CD14-positive monocyte (primary cell): ENCODE results near the gene CDKN2D. TPM values are rescaled to one million over a fixed set of nuclear protein-coding genes. Genes with fewer than 3 reads are reported as not detected.

ENCODE experiments used
- DNase-seq, 3 donors: peaks; one replicate each; pipeline ENCODE4 v3.0.0-alpha.2; 2011 to 2022
- H2AFZ ChIP-seq: 2 replicates; pipeline ENCODE4 v1.6.0; 2012; ENCODE audit warnings: mild to moderate bottlenecking, low read depth, low read length, inconsistent platforms; ENCODE audit not compliant: insufficient read depth, poor library complexity, severe bottlenecking
- H3K27ac ChIP-seq, 2 donors: 1 replicate in 1 of 2; 2 replicates in 1 of 2; pipeline ENCODE4 v1.5.1; 2012 to 2013; ENCODE audit warnings: low read length in 2 of 2, control low read depth in 1 of 2, inconsistent platforms in 1 of 2, low read depth in 1 of 2, mild to moderate bottlenecking in 1 of 2
- H3K27me3 ChIP-seq, 2 donors: one replicate each; pipeline versions ENCODE4 v1.6.0 to v1.6.1; 2011 to 2013; ENCODE audit warnings: low read length in 2 of 2; ENCODE audit not compliant: control insufficient read depth in 2 of 2, insufficient read depth in 2 of 2
- H3K36me3 ChIP-seq, 2 donors: replicated peaks in 1 of 2; 1 replicate in 1 of 2; 2 replicates in 1 of 2; pipeline versions ENCODE4 v1.5.1 to v1.6.1; 2012 to 2013; ENCODE audit warnings: low read length in 2 of 2, control low read depth in 1 of 2, inconsistent platforms in 1 of 2, mild to moderate bottlenecking in 1 of 2; ENCODE audit not compliant: insufficient read depth in 2 of 2, control insufficient read depth in 1 of 2
- H3K4me1 ChIP-seq, 2 donors: 1 replicate in 1 of 2; 2 replicates in 1 of 2; pipeline versions ENCODE4 v1.5.1 to v1.6.1; 2012 to 2013; ENCODE audit warnings: low read length in 2 of 2, control low read depth in 1 of 2, inconsistent platforms in 1 of 2, mild to moderate bottlenecking in 1 of 2, moderate library complexity in 1 of 2; ENCODE audit not compliant: insufficient read depth in 2 of 2, control insufficient read depth in 1 of 2
- H3K4me2 ChIP-seq: replicated peaks from 2 replicates; pipeline ENCODE3; 2012; ENCODE audit warnings: low read length, moderate library complexity, mild to moderate bottlenecking; ENCODE audit not compliant: poor library complexity, severe bottlenecking; ENCODE audit errors: extremely low read depth
- H3K4me3 ChIP-seq, 3 experiments: fragments of 200-600 bp in 1 of 3; sonication (generic) in 1 of 3; replicated peaks in 1 of 3; 1 replicate in 2 of 3; 2 replicates in 1 of 3; pipeline ENCODE4 v1.5.1; 2011 to 2013; ENCODE audit warnings: low read length in 3 of 3, mild to moderate bottlenecking in 3 of 3, control low read depth in 2 of 3, low read depth in 2 of 3, inconsistent platforms in 1 of 3, moderate library complexity in 1 of 3
- H3K79me2 ChIP-seq: 2 replicates; pipeline ENCODE4 v1.6.0; 2012; ENCODE audit warnings: mild to moderate bottlenecking, control low read depth, inconsistent platforms, low read length, moderate library complexity; ENCODE audit not compliant: insufficient read depth
- H3K9ac ChIP-seq: 2 replicates; pipeline ENCODE4 v1.6.0; 2017; ENCODE audit warnings: low read length, mild to moderate bottlenecking; ENCODE audit not compliant: insufficient read depth, poor library complexity, severe bottlenecking
- H3K9me3 ChIP-seq, 2 donors: replicated peaks in 1 of 2; 1 replicate in 1 of 2; 2 replicates in 1 of 2; pipeline versions ENCODE4 v1.5.1 to v1.6.1; 2012 to 2013; ENCODE audit warnings: low read length in 2 of 2, control low read depth in 1 of 2; ENCODE audit not compliant: control insufficient read depth in 1 of 2, insufficient read depth in 1 of 2
- H4K20me1 ChIP-seq: 2 replicates; pipeline ENCODE4 v1.6.0; 2012; ENCODE audit warnings: mild to moderate bottlenecking, low read length, control low read depth, moderate library complexity; ENCODE audit not compliant: insufficient read depth
- H3K27ac Mint-ChIP-seq, 7 donors: one replicate each; pipeline ENCODE4 v1.8.0; 2020; ENCODE audit warnings: mild to moderate bottlenecking in 7 of 7, mixed read lengths in 7 of 7, moderate library complexity in 6 of 7, inconsistent platforms in 2 of 7
- H3K27me3 Mint-ChIP-seq, 3 donors: one replicate each; pipeline ENCODE4 v1.8.0; 2021 to 2022; ENCODE audit warnings: low read depth in 3 of 3, mild to moderate bottlenecking in 3 of 3, mixed read lengths in 3 of 3, moderate library complexity in 3 of 3, inconsistent platforms in 1 of 3
- H3K36me3 Mint-ChIP-seq, 2 donors: one replicate each; pipeline ENCODE4 v1.8.0; 2020; ENCODE audit warnings: mixed read lengths in 2 of 2, inconsistent platforms in 1 of 2, mild to moderate bottlenecking in 1 of 2
- H3K4me1 Mint-ChIP-seq: one replicate; pipeline ENCODE4 v1.8.0; 2020; ENCODE audit warnings: mild to moderate bottlenecking, mixed read lengths
- H3K4me3 Mint-ChIP-seq, 2 donors: one replicate each; pipeline ENCODE4 v1.8.0; 2020; ENCODE audit warnings: mild to moderate bottlenecking in 2 of 2, mixed read lengths in 2 of 2, moderate library complexity in 1 of 2
- H3K9me3 Mint-ChIP-seq, 7 donors: one replicate each; pipeline ENCODE4 v1.8.0; 2020 to 2022; ENCODE audit warnings: mixed read lengths in 7 of 7, mild to moderate bottlenecking in 6 of 7, moderate library complexity in 6 of 7, inconsistent platforms in 2 of 7
- CTCF ChIP-seq: fragments of 200-600 bp; IDR thresholded peaks from one replicate; pipeline ENCODE4 v1.8.0; 2022; ENCODE audit warnings: antibody characterized with exemption, mild to moderate bottlenecking
- WGBS: methylation state at CpG from one replicate; pipeline ENCODE4 v1.1.5; 2013; ENCODE audit warnings: missing lambda C conversion rate; ENCODE audit not compliant: insufficient coverage; 5-methylcytosine and 5-hydroxymethylcytosine counted together
- intact Hi-C, 2 donors: fragments of 100-400 bp; cut with micrococcal nuclease; formaldehyde crosslinking; loops; one replicate each; pipeline versions ENCODE4 v1.15.0 to v1.15.1; 2023
- polyA plus RNA-seq, 3 donors: library from polyadenylated mRNA; depleted of rRNA in 1 of 3; unstranded in 2 of 3; stranded (reverse) in 1 of 3; fragments of 300-500 nt in 2 of 3; fragments of >200 nt in 1 of 3; fragmentation: Illumina TruSeq in 2 of 3; gene quantifications; 1 replicate in 2 of 3; 2 replicates in 1 of 3; pipeline ENCODE4 v1.2.3, GENCODE V29; 2012 to 2021

The CDKN2D gene
- polyA plus RNA-seq, 3 donors, result 115 to 166 (median 130) TPM

DNA sequence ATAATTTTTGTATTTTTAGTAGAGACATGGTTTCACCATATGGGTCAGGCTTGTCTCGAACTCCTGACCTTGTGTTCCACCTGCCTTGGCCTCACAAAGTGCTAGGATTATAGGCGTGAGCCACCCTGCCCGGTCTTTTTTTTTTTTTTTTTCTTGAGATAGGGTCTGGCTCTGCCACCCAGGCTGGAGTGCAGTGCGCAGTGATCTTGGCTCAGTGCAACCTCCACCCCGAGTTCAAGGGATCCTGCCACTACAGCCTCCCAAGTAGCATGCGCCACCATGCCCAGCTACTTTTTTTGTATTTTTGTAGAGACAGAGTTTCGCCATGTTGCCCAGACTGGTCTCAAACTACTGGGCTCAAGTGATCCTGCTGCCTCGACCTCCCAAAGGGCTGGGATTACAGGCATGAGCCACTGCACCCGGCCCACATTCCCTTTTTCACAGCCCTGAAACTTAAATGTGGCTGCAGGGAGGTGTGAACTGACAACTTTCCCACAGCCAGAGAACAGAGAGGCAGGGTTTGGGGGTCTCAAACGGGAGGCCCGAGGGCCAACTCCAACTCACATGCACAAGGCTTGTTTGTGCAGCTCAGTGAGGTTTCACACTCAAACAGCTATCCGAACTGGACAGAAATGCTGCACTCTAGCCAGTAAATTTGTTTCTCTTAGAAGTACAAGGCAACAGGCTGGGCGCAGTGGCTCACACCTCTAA lies 47.2 kb downstream of the CDKN2D start:
- Histone ChIP-seq H3K4me2 (no peak overlapping the region), H3K27ac (no peak overlapping the region), H2AFZ (no peak overlapping the region), H3K36me3 (no peaks in the 10 kb centered on the region), H3K27me3 (peaks cover 20 to 40% of the 10 kb centered on the region in 2 donors), H3K9ac (no peak overlapping the region), H3K79me2 (no peaks in the 10 kb centered on the region), H3K4me1 (peaks cover 16 to 23% of the 10 kb centered on the region in 2 donors), H3K4me3 (no peak overlapping the region), H4K20me1 (no peaks in the 10 kb centered on the region), H3K9me3 (peaks cover 0 to 18% of the 10 kb centered on the region in 2 donors)
- H3K4me1 Mint-ChIP-seq, result peaks cover 23% of the 10 kb centered on the region
- no peak for DNase-seq
- no peak for TF ChIP-seq CTCF
- peaks cover 0 to 15% (median 9%) of the 10 kb centered on the region in 7 donors for H3K9me3 Mint-ChIP-seq
- H3K27ac Mint-ChIP-seq, result peak overlapping the region in 2 of 7 donors; percentile 20 to 35
- H3K4me3 Mint-ChIP-seq, result no peak overlapping the region
- H3K27me3 Mint-ChIP-seq, result peaks cover 32 to 51% (median 49%) of the 10 kb centered on the region in 3 donors
- intact Hi-C loops, result no loop called here
- peaks cover 0 to 11% of the 10 kb centered on the region in 2 donors for H3K36me3 Mint-ChIP-seq
- 88% methylated on average over 11 of the region's 13 CpGs for WGBS

DNA sequence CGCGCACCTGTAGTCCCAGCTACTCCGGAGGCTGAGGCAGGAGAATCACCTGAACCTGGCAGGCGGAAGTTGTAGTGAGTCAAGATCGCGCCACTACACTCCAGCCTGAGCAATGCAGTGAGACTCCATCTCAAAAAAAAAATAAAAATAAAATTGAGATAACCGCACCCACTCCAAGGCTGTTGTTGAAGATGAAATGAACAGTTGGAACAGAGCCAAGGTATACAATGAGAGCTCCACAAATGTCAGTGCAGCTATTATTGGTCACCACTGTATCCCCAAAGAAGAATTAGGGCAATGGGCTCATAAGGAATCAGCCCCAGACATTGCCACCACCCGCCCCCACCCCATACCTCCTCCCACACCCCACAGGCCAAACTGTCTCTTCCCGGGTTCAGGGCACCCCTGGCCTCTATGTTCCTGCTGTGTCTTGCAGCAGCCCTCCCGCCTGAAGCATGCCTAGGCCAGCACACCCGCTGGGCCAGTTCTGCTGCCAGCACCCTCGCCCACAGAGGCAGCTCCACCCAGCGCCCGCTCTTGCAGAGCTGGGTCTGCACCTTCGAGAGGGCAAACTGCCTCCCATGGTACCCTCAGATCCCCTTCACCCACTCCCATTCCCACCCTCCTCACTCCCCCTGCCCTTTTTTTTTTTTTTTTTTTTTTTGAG lies 48.0 kb downstream of the CDKN2D start:
- peaks cover 0 to 16% (median 9%) of the 10 kb centered on the region in 7 donors for H3K9me3 Mint-ChIP-seq
- DNase-seq, result no peak
- Histone ChIP-seq H3K27ac (no peak overlapping the region), H4K20me1 (no peaks in the 10 kb centered on the region), H3K4me3 (no peak overlapping the region), H3K27me3 (peaks cover 28 to 49% of the 10 kb centered on the region in 2 donors), H3K36me3 (no peaks in the 10 kb centered on the region), H3K4me1 (peaks cover 16 to 23% of the 10 kb centered on the region in 2 donors), H3K4me2 (no peak overlapping the region), H3K79me2 (no peaks in the 10 kb centered on the region), H3K9me3 (peaks cover 0 to 19% of the 10 kb centered on the region in 2 donors), H3K9ac (no peak overlapping the region), H2AFZ (no peak overlapping the region)
- H3K36me3 Mint-ChIP-seq, result peaks cover 0 to 12% of the 10 kb centered on the region in 2 donors
- 87% methylated on average over 7 of the region's 15 CpGs for WGBS
- no peak overlapping the region for H3K27ac Mint-ChIP-seq
- intact Hi-C loops, result no loop called here
- H3K4me1 Mint-ChIP-seq, result peaks cover 23% of the 10 kb centered on the region
- H3K27me3 Mint-ChIP-seq, result peaks cover 40 to 59% (median 57%) of the 10 kb centered on the region in 3 donors
- TF ChIP-seq CTCF, result no peak
- H3K4me3 Mint-ChIP-seq, result no peak overlapping the region
